Calu3 (cell line): ENCODE results near the gene C19orf33. TPM values are rescaled to one million over a fixed set of nuclear protein-coding genes. Genes with fewer than 3 reads are reported as not detected.
"Not testable (repeated sequence)": the region's sequence is repeated elsewhere in the genome, so short reads cannot be mapped to it uniquely, and the experiment has no call there.

Experiments used
- BruUV-seq: library from RNA; stranded (reverse); fragments of 400-500 nt; replicated peaks from 2 replicates; lab custom pipeline; 2021; lab: Mats Ljungman, UMichigan
- CTCF ChIA-PET: fragments of 300-600 bp; sonication (Branson Sonifier 250); formaldehyde crosslinking; loops from one replicate; lab custom pipeline; 2022; ENCODE audit warnings: antibody characterized with exemption; lab: Charles Lee
- DNase-seq: peaks from one replicate; pipeline ENCODE4 v3.0.0; 2022
- H3K27ac Mint-ChIP-seq: one replicate; pipeline ENCODE4 v1.8.0; 2022; ENCODE audit warnings: mixed read lengths; ENCODE audit not compliant: unreplicated experiment
- H3K27me3 Mint-ChIP-seq: one replicate; pipeline ENCODE4 v1.8.0; 2022; ENCODE audit warnings: mixed read lengths; ENCODE audit not compliant: unreplicated experiment
- H3K36me3 Mint-ChIP-seq: one replicate; pipeline ENCODE4 v1.8.0; 2022; ENCODE audit warnings: mild to moderate bottlenecking, moderate library complexity, mixed read lengths; ENCODE audit not compliant: insufficient read depth, unreplicated experiment
- H3K4me1 Mint-ChIP-seq: one replicate; pipeline ENCODE4 v1.8.0; 2022; ENCODE audit warnings: mild to moderate bottlenecking, low read depth, mixed read lengths; ENCODE audit not compliant: unreplicated experiment
- H3K4me3 Mint-ChIP-seq: one replicate; pipeline ENCODE4 v1.8.0; 2022; ENCODE audit warnings: mild to moderate bottlenecking, low read depth, moderate library complexity, mixed read lengths; ENCODE audit not compliant: unreplicated experiment
- H3K9me3 Mint-ChIP-seq: one replicate; pipeline ENCODE4 v1.8.0; 2022; ENCODE audit warnings: low read depth, mixed read lengths; ENCODE audit not compliant: unreplicated experiment
- intact Hi-C: fragments of 100-400 bp; cut with micrococcal nuclease; formaldehyde crosslinking; loops from one replicate; pipeline ENCODE4 v1.10.0; 2022; ENCODE audit not compliant: unreplicated experiment
- total RNA-seq: library from RNA; stranded (reverse); gene quantifications from 2 replicates; pipeline ENCODE4 v1.2.3, GENCODE V29; 2022
- TF ChIP-seq, protein P1 (sequence below): fragments of 200-600 bp; IDR thresholded peaks from one replicate; pipeline ENCODE4 v1.8.0; 2022; ENCODE audit warnings: antibody characterized with exemption; ENCODE audit not compliant: unreplicated experiment

C19orf33 gene
- total RNA-seq, 1 experiment from 2014 or later, result 189 TPM

DNA sequence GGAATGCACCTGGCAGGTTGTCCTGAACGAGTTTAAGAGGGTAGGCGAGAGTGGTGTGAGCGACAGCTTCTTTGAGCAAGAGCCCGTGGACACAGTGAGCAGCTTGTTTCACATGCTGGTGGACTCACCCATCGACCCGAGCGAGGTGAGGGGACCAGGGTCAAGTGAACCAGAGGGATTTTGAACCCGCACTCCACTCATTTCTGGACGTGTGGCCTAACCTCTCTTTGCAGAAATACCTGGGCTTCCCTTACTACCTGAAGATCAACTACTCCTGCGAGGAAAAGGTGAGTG lies 33.3 kb downstream of the C19orf33 start:
- H3K27ac Mint-ChIP-seq, result peak overlapping the region; percentile 79
- H3K4me3 Mint-ChIP-seq, result peak overlapping the region; percentile 88
- CTCF ChIA-PET, result interaction anchor here (0.5 kb wide), 1 partner anchor 317 kb away, joined by 3 read pairs; no protein-coding TSS in a partner anchor
- H3K9me3 Mint-ChIP-seq, result no peaks in the 10 kb centered on the region
- DNase-seq, result no peak
- intact Hi-C loops, result no loop called here
- H3K4me1 Mint-ChIP-seq, result peaks cover 19% of the 10 kb centered on the region
- H3K27me3 Mint-ChIP-seq, result no peaks in the 10 kb centered on the region
- peaks cover 21% of the 10 kb centered on the region for H3K36me3 Mint-ChIP-seq
- TF ChIP-seq, protein P1, sequence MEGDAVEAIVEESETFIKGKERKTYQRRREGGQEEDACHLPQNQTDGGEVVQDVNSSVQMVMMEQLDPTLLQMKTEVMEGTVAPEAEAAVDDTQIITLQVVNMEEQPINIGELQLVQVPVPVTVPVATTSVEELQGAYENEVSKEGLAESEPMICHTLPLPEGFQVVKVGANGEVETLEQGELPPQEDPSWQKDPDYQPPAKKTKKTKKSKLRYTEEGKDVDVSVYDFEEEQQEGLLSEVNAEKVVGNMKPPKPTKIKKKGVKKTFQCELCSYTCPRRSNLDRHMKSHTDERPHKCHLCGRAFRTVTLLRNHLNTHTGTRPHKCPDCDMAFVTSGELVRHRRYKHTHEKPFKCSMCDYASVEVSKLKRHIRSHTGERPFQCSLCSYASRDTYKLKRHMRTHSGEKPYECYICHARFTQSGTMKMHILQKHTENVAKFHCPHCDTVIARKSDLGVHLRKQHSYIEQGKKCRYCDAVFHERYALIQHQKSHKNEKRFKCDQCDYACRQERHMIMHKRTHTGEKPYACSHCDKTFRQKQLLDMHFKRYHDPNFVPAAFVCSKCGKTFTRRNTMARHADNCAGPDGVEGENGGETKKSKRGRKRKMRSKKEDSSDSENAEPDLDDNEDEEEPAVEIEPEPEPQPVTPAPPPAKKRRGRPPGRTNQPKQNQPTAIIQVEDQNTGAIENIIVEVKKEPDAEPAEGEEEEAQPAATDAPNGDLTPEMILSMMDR, result no peak
- BruUV-seq, result TSS peak; percentile 29

DNA sequence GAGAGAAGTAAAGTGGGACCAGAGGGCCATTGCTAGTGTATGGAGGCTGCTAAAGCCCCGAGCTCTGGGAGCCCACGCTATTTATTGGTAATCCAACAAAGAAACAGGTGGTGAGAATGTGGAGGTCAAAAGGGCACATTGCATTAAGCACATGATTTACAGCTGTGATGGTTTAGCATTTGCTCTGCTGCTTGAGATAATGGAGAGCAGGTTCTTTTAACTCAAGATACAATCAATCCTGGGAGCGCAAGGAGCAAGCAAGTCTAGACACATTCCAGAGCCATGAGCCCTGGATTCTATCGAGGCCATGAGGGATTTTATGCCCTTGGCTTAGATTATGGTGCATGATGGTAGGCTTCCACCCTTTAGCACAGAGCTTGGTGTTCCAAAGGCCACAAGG lies 35.0 kb downstream of the C19orf33 start:
- H3K4me3 Mint-ChIP-seq, DNase-seq, H3K27ac Mint-ChIP-seq, CTCF ChIA-PET, H3K9me3 Mint-ChIP-seq, H3K27me3 Mint-ChIP-seq, BruUV-seq, intact Hi-C loops: not testable (repeated sequence)
- H3K36me3 Mint-ChIP-seq, result peaks cover 21% of the 10 kb centered on the region
- H3K4me1 Mint-ChIP-seq, result peaks cover 19% of the 10 kb centered on the region

DNA sequence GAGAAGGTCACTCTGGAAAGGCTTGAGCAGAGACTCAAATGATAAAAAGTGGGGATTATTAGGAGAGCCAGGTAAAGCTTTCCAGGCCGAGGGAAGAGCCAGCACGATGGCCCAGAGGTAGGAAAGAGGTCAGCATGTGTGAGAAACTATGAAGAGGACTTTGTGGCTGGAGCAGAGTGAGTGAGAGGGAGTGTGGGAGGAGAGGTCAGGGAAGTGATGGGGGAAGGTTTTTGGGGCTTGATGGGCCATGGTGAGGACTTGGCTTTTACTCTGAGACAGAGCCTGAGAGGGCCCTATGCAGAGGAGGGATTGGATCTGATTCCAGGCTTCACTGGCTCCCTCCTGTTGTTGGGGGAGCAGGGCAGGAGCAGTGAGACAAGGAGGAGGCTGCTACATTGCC lies 36.9 kb downstream of the C19orf33 start:
- Mint-ChIP-seq H3K4me1 (peaks cover 19% of the 10 kb centered on the region), H3K27me3 (no peaks in the 10 kb centered on the region), H3K9me3 (no peaks in the 10 kb centered on the region), H3K4me3 (no peak overlapping the region), H3K27ac (no peak overlapping the region), H3K36me3 (peaks cover 14% of the 10 kb centered on the region)
- BruUV-seq, result no TSS peak
- TF ChIP-seq, protein P1, result no peak
- intact Hi-C loops, result no loop called here
- no peak for DNase-seq
- CTCF ChIA-PET, result no interaction called here

DNA sequence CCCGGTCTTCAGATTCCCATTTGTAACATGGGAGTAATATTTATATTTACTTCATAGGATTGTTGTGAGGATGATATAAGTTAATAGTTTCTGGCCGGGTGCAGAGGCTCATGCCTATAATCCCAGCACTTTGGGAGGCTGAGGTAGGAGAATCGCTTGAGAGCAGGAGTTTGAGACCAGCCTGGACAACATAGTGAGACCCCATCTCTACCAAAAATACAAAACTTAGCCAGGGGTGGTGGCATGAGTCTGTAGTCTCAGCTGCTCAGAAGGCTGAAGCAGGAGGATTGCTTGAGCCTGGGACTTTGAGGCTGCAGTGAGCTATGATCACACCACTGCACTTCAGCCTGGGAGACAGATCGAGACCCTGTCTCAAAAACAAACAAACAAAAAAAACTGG lies 42.8 kb downstream of the C19orf33 start:
- TF ChIP-seq, protein P1, result no peak
- no TSS peak for BruUV-seq
- CTCF ChIA-PET, result interaction anchor here (0.7 kb wide), 1 partner anchor 121 kb away, joined by 3 read pairs; no protein-coding TSS in a partner anchor

DNA sequence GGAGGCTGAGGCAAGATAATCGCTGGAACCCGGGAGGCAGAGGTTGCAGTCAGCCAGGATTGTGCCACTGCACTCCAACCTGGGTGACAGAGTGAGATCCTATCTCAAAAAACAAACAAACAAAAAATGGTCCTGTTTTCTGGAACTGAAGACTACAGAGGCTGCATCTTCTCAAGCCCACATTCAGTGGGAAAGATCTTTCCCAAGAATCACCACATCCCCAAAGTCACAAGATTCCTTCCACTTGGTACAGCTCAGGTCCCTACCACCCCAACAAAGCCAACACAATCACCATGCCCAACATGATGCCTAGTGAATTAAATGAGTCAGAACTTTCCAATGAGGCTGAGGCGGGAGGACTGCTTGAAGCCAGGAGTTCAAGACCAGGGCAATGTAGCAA lies 46.8 kb downstream of the C19orf33 start:
- BruUV-seq, result no TSS peak
- CTCF ChIA-PET, result interaction anchor here (1.0 kb wide), 1 partner anchor 74 kb away, joined by 3 read pairs; no protein-coding TSS in a partner anchor
- no peak for DNase-seq
- H3K4me1 Mint-ChIP-seq, result no peaks in the 10 kb centered on the region
- H3K27ac Mint-ChIP-seq, result no peak overlapping the region
- no peaks in the 10 kb centered on the region for H3K36me3 Mint-ChIP-seq
- H3K4me3 Mint-ChIP-seq, result no peak overlapping the region
- H3K9me3 Mint-ChIP-seq, result no peaks in the 10 kb centered on the region
- intact Hi-C loops, result no loop called here
- H3K27me3 Mint-ChIP-seq, result peaks cover 35% of the 10 kb centered on the region
- TF ChIP-seq, protein P1, result no peak

More for the DNA sequence above, 42.8 kb downstream of the C19orf33 start:
- H3K4me1 Mint-ChIP-seq, result no peaks in the 10 kb centered on the region
- peaks cover 3% of the 10 kb centered on the region for H3K27me3 Mint-ChIP-seq
- DNase-seq, result no peak
- no peak overlapping the region for H3K27ac Mint-ChIP-seq
- no peak overlapping the region for H3K4me3 Mint-ChIP-seq
- H3K9me3 Mint-ChIP-seq, result no peaks in the 10 kb centered on the region
- intact Hi-C loops, result no loop called here
- no peaks in the 10 kb centered on the region for H3K36me3 Mint-ChIP-seq
